ES-I3 (cell line): ENCODE measurements around the gene TSPAN7.

ENCODE experiments used
- H3K36me3 ChIP-seq: 2 replicates; pipeline ENCODE4 v1.6.1; 2013; ENCODE audit warnings: mild to moderate bottlenecking, low read length, control low read depth, moderate library complexity; ENCODE audit not compliant: insufficient read depth
- H3K4me1 ChIP-seq: 2 replicates; pipeline ENCODE4 v1.6.1; 2013; ENCODE audit warnings: mild to moderate bottlenecking, control low read depth, low read length; ENCODE audit not compliant: insufficient read depth
- H3K9ac ChIP-seq: 2 replicates; pipeline ENCODE4 v1.6.1; 2013; ENCODE audit warnings: low read depth, mild to moderate bottlenecking, low read length, moderate library complexity
- H3K9me3 ChIP-seq: 2 replicates; pipeline ENCODE4 v1.6.1; 2013; ENCODE audit warnings: mild to moderate bottlenecking, low read length, moderate library complexity; ENCODE audit not compliant: control insufficient read depth, insufficient read depth

The TSPAN7 gene

DNA sequence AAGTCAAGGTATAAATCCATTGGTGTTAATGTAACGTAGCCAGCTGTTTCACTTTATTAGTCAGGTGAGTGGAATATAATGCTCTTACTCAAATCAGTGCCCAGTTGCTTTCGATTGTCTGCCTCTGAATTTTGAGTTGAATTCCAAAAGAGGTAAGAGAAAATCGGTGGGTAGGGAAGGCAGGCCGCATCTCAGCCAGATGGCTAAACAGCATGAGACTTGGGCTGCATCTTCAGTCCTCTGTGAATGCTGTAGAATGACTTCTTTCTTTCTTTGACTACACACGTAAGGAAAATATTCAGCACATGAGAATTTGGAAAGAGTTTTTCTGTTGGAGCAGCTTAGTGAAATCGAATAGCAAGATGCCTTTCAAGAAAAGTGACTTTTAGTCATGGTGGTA, 49.5 kb downstream of the TSPAN7 start:
- Histone ChIP-seq H3K9me3 (no peaks in the 10 kb centered on the region), H3K9ac (no peak overlapping the region), H3K36me3 (no peaks in the 10 kb centered on the region), H3K4me1 (0 out of 2 replicates have a peak, but pooled peaks cover 10% of the 10 kb centered on the region)

DNA sequence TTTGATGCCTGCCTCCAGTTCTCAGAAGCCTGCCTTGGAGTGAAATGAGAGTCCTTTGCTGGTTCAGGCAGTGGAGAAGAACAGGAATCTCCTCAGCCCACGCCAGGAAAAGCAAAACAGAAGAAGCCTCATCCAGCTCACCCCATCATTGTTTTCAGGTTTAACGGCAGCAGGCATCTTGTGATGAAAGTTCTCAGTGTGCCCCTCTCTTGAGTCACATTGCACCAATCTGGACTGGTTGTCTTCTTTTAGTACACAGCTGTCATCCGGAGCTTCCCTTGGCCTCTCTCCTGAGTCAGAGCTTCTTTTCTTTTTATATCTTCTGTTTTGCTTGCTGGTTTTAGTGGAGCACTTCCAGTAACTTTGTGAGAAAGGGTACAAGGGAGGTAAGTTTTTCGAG, 50.9 kb downstream of the TSPAN7 start:
- Histone ChIP-seq H3K4me1 (0 out of 2 replicates have a peak, but pooled peaks cover 10% of the 10 kb centered on the region), H3K9me3 (no peaks in the 10 kb centered on the region), H3K9ac (no peak overlapping the region), H3K36me3 (no peaks in the 10 kb centered on the region)

DNA sequence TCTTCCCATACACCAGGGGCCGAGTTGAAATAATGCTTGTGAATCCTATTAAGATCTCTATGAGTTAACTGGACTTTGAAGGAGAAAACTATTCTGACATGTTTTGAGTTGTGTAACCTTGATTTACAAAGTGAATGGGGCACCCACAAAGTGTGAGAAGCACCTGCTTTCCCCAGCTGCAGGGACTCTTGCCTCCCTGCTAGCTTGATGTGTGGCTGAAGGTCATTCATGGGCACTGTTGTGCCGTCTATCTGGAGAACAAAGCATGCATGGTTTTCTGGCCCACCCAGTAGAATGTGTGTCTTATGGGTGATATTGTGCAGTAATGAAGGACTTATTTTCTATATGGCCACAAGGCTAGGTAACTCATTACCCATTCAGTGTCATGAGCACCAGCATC, 53.1 kb downstream of the TSPAN7 start:
- Histone ChIP-seq H3K9me3 (no peaks in the 10 kb centered on the region), H3K36me3 (no peaks in the 10 kb centered on the region), H3K4me1 (0 out of 2 replicates have a peak, but pooled peaks cover 10% of the 10 kb centered on the region), H3K9ac (no peak overlapping the region)

GRCh38 chrX:38616904-38617303, 55.6 kb downstream of the TSPAN7 start:
- no peaks in the 10 kb centered on the region for H3K9me3 ChIP-seq
- no peaks in the 10 kb centered on the region for H3K36me3 ChIP-seq
- H3K4me1 ChIP-seq = no peaks in the 10 kb centered on the region
- no peak overlapping the region for H3K9ac ChIP-seq

GRCh38 chrX:38618180-38618579, 56.8 kb downstream of the TSPAN7 start:
- H3K4me1 ChIP-seq = no peaks in the 10 kb centered on the region
- no peak overlapping the region for H3K9ac ChIP-seq
- H3K36me3 ChIP-seq = no peaks in the 10 kb centered on the region
- H3K9me3 ChIP-seq = no peaks in the 10 kb centered on the region

- H3K4me1 ChIP-seq = no peaks in the 10 kb centered on the region
- no peak overlapping the region for H3K9ac ChIP-seq
- no peaks in the 10 kb centered on the region for H3K36me3 ChIP-seq
- H3K9me3 ChIP-seq = no peaks in the 10 kb centered on the region
Observed at GRCh38 chrX:38620623-38621022, 59.3 kb downstream of the TSPAN7 start.

DNA sequence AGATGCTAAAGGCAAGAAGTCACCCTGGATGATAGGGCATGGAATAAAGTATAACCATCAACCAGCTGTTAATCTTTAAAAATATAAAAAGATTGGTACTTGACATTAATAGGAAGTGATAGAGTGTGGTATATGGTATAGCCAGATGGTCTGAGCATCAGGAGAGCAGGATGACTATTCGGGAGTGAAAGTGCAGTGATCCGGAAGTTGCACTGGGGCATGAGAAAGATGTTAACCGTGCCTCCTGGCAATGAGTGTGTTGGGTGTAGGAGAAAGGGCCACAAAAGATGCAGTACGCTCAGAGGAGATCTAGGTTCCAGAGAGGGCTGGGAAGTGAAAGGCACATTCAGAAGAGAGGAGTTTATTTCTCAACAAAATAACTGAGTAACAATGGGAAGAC, 65.0 kb downstream of the TSPAN7 start:
- Histone ChIP-seq H3K36me3 (no peaks in the 10 kb centered on the region), H3K9me3 (no peaks in the 10 kb centered on the region), H3K4me1 (no peaks in the 10 kb centered on the region), H3K9ac (no peak overlapping the region)

- Histone ChIP-seq H3K9me3 (no peaks in the 10 kb centered on the region), H3K9ac (no peak overlapping the region), H3K4me1 (no peaks in the 10 kb centered on the region), H3K36me3 (no peaks in the 10 kb centered on the region)
Observed at GRCh38 chrX:38627683-38628082, 66.3 kb downstream of the TSPAN7 start.

- Histone ChIP-seq H3K9ac (no peak overlapping the region), H3K36me3 (no peaks in the 10 kb centered on the region), H3K9me3 (no peaks in the 10 kb centered on the region), H3K4me1 (no peaks in the 10 kb centered on the region)
Observed at GRCh38 chrX:38628587-38628986, 67.2 kb downstream of the TSPAN7 start.

GRCh38 chrX:38632516-38632915, 71.2 kb downstream of the TSPAN7 start:
- Histone ChIP-seq H3K36me3 (no peaks in the 10 kb centered on the region), H3K4me1 (0 out of 2 replicates have a peak, but pooled peaks cover 8% of the 10 kb centered on the region), H3K9ac (no peak overlapping the region), H3K9me3 (no peaks in the 10 kb centered on the region)

DNA sequence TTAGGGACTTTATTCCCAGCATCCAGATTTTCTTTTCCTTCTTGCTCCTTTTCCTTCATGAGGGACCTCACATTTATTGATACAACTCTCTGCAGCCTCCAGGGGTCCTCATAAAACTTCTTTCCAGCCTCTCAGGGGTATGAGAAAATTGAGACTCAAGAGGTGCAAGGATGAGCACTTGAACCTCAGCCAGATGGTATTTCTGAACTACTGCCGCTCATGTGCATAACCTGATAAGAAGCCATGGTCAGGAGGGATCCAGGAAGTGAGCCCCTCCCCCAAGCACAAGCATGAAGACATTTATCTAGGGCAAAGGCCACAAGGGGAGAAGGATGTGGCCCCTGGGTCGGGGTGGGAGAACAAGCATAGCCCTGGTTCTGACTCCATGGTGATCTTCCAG, 73.3 kb downstream of the TSPAN7 start:
- no peak overlapping the region for H3K9ac ChIP-seq
- 0 out of 2 replicates have a peak, but pooled peaks cover 8% of the 10 kb centered on the region for H3K4me1 ChIP-seq
- no peaks in the 10 kb centered on the region for H3K36me3 ChIP-seq
- no peaks in the 10 kb centered on the region for H3K9me3 ChIP-seq

DNA sequence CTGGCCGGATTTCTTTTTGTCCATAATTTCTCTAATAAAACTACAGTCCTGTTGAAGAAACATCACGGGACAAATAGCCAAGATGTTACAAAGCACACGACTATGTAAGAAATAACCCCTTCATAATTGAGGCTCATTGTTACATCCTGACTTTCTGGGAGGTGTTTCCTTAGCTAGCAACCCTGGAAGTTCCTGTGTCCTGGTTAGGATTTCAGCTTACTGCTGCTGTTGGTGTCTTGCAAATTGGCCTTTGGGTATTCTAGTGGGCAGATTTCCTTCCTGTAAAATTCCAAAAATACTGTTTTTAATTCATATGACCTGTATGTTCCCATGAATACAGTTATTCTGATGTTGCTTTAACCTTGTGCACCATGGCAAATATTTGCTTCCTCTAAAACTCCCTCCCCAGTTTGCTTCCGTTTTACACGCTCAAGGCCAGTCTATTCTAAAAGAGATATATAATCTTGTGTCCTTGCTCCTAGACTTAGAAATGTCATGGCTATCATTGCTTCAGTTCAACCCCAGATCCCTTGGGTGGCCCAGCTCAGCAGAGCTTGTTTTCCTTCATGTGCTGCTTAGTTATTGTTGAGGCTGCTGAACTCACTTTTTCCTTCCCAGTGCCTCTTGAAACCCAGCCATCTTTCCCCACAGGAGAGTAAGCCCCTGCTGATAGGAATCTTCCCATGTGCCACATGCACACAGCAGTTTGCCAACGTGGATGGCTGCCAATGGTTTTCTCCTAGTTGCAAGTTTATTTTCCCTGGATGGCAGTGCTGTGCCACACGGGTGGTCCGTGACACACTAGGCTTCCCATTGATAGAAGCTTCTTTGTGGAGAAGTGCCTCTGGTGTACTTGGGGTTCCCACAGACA, 75.8 kb downstream of the TSPAN7 start:
- no peaks in the 10 kb centered on the region for H3K36me3 ChIP-seq
- H3K9me3 ChIP-seq = no peaks in the 10 kb centered on the region
- H3K4me1 ChIP-seq = 0 out of 2 replicates have a peak, but pooled peaks cover 8% of the 10 kb centered on the region
- no peak overlapping the region for H3K9ac ChIP-seq

- Histone ChIP-seq H3K4me1 (0 out of 2 replicates have a peak, but pooled peaks cover 8% of the 10 kb centered on the region), H3K9ac (no peak overlapping the region), H3K36me3 (no peaks in the 10 kb centered on the region), H3K9me3 (no peaks in the 10 kb centered on the region)
Observed at GRCh38 chrX:38638952-38639529, 77.7 kb downstream of the TSPAN7 start.

DNA sequence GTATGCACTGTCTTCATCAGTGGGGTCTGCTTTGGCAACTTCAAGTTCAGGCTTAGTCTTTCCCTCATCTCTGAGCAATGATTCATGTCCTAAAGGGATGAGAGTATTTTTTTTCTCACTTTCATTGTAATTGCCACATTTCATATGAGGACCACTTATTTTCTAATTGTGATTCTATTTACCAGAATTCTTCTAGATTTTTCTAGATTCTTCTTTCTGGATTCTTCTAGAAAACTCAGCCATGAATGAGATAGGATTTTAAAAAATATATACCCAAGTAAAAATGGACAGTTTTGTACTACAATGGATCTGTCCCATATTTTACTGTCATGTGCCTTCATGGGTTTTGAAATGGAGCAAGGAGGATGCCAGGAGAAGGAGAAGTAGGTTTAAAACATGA, 78.4 kb downstream of the TSPAN7 start:
- Histone ChIP-seq H3K9me3 (no peaks in the 10 kb centered on the region), H3K9ac (no peak overlapping the region), H3K36me3 (no peaks in the 10 kb centered on the region), H3K4me1 (0 out of 2 replicates have a peak, but pooled peaks cover 2% of the 10 kb centered on the region)

- Histone ChIP-seq H3K9ac (no peak overlapping the region), H3K36me3 (no peaks in the 10 kb centered on the region), H3K4me1 (no peaks in the 10 kb centered on the region), H3K9me3 (no peaks in the 10 kb centered on the region)
Observed at GRCh38 chrX:38641197-38641596, 79.9 kb downstream of the TSPAN7 start.
